Measurements from ENCODE around the gene MCTP1.

DNA sequence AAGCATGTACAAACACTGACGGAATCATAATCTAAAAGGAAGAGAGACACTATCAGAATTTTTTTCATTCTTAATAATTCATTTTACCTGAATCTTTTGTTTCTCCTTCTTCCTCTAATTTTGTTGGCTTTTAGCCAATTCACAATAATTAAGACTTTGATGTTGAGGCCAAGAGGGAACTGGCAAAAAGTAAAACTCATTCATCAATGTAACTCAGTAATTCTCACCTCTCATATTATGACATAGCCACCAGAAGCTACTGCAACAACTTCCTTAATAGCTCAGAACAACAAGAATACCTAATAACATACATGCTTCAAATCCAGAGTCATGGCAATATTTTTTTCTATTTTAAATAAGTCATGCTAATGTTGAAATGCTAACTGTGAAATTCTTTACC lies 64.5 kb downstream of the MCTP1 start:
- TF ChIP-seq, protein P1, sequence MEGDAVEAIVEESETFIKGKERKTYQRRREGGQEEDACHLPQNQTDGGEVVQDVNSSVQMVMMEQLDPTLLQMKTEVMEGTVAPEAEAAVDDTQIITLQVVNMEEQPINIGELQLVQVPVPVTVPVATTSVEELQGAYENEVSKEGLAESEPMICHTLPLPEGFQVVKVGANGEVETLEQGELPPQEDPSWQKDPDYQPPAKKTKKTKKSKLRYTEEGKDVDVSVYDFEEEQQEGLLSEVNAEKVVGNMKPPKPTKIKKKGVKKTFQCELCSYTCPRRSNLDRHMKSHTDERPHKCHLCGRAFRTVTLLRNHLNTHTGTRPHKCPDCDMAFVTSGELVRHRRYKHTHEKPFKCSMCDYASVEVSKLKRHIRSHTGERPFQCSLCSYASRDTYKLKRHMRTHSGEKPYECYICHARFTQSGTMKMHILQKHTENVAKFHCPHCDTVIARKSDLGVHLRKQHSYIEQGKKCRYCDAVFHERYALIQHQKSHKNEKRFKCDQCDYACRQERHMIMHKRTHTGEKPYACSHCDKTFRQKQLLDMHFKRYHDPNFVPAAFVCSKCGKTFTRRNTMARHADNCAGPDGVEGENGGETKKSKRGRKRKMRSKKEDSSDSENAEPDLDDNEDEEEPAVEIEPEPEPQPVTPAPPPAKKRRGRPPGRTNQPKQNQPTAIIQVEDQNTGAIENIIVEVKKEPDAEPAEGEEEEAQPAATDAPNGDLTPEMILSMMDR (conservative IDR thresholded peaks at IDR 0.05; ENCODE audit: low read length), result no peak
- TF ChIP-seq EZH2phosphoT487 (IDR thresholded peaks at IDR 0.05; ENCODE audit: borderline replicate concordance), result no peak
